Lower leg skin (tissue), 3 donors: ENCODE data around the gene AK8.

Source experiments
- CTCF ChIP-seq, 3 donors: fragments of 450-650 bp; IDR thresholded peaks; one replicate each; pipeline ENCODE4 v1.5.1; 2016; ENCODE audit warnings: antibody characterized with exemption in 3 of 3, mild to moderate bottlenecking in 3 of 3, moderate library complexity in 2 of 3
- POLR2A ChIP-seq, 2 donors: fragments of 450-650 bp; IDR thresholded peaks; one replicate each; pipeline ENCODE4 v1.6.1; 2016 to 2017; ENCODE audit warnings: antibody characterized with exemption in 2 of 2, mild to moderate bottlenecking in 1 of 2, moderate library complexity in 1 of 2

GRCh38 chr9:132903574-132904492 is 25.7 kb upstream of the AK8 start:
- TF ChIP-seq CTCF (IDR thresholded peaks at IDR 0.05), result no peak
- no peak for TF ChIP-seq POLR2A (IDR thresholded peaks at IDR 0.05)
